ENCODE results near the gene ZNF462. TPM values are rescaled to one million over a fixed set of nuclear protein-coding genes. Genes with fewer than 3 reads are reported as not detected.
"Not testable (repeated sequence)": the region's sequence is repeated elsewhere in the genome, so short reads cannot be mapped to it uniquely, and the experiment has no call there.

Gene ZNF462
- total RNA-seq, 6 donors from 2014 or later, result 17.9 to 85.9 (median 21.2) TPM

DNA sequence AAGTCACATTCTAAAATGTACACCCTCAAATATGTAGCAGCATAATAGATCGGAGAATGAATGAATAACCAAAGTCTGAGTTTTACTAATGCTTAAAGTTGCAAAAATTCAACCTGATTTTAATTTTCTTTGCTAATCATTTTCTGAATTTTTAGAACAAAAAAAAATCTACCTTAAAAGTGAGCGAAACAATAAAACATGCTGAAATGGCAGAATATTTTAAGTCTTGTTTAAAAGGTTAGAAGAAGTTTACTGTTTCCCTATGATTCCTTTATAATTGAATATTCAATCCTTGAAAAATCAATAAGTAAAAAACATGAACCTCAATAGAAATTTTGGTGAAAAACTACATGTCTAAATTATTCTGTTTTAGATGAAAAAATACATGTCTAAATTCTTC is 27.1 kb upstream of the ZNF462 start:
- H3K27ac ChIP-seq, result no peak overlapping the region
- ATAC-seq (ENCODE audit: low FRiP score in 2 of 2) (no peak), DNase-seq (no peak)
- TF ChIP-seq POLR2AphosphoS5 (IDR thresholded peaks at IDR 0.05) (no peak), CTCF (IDR thresholded peaks at IDR 0.05) (no peak), POLR2A (IDR thresholded peaks at IDR 0.05) (no peak), EP300 (IDR thresholded peaks at IDR 0.05) (no peak)
- no peak overlapping the region for H3K4me3 ChIP-seq
- 92 to 97% methylated on average over 2 of the region's 2 CpGs for WGBS, 2 donors
- no peaks in the 10 kb centered on the region for H3K36me3 ChIP-seq
- no peaks in the 10 kb centered on the region for H3K9me3 ChIP-seq
- no peaks in the 10 kb centered on the region for H3K27me3 ChIP-seq
- H3K4me1 ChIP-seq, result no peaks in the 10 kb centered on the region

- Histone ChIP-seq H3K27me3 (no peaks in the 10 kb centered on the region), H3K4me3 (no peak overlapping the region), H3K36me3 (no peaks in the 10 kb centered on the region), H3K27ac (no peak overlapping the region), H3K4me1 (no peaks in the 10 kb centered on the region), H3K9me3 (no peaks in the 10 kb centered on the region)
- 52 to 67% methylated on average over 1 of the region's 1 CpG for WGBS, 2 donors
- ATAC-seq (ENCODE audit: low FRiP score in 2 of 2) (no peak), DNase-seq (no peak)
- TF ChIP-seq EP300 (IDR thresholded peaks at IDR 0.05) (no peak), POLR2AphosphoS5 (IDR thresholded peaks at IDR 0.05) (no peak), POLR2A (IDR thresholded peaks at IDR 0.05) (no peak), CTCF (IDR thresholded peaks at IDR 0.05) (no peak)
Measured at GRCh38 chr9:106843371-106843770, 19.6 kb upstream of the ZNF462 start.

- no peaks in the 10 kb centered on the region for H3K27me3 ChIP-seq
- H3K36me3 ChIP-seq, result no peaks in the 10 kb centered on the region
- ATAC-seq (ENCODE audit: low FRiP score in 2 of 2) (no peak), DNase-seq (no peak)
- H3K4me1 ChIP-seq, result no peaks in the 10 kb centered on the region
- 81 to 92% methylated on average over 1 of the region's 1 CpG for WGBS, 2 donors
- no peaks in the 10 kb centered on the region for H3K9me3 ChIP-seq
- TF ChIP-seq CTCF (IDR thresholded peaks at IDR 0.05) (no peak), POLR2A (IDR thresholded peaks at IDR 0.05) (no peak), EP300 (IDR thresholded peaks at IDR 0.05) (no peak), POLR2AphosphoS5 (IDR thresholded peaks at IDR 0.05) (no peak)
- H3K4me3 ChIP-seq, result no peak overlapping the region
- no peak overlapping the region for H3K27ac ChIP-seq
Measured at GRCh38 chr9:106846307-106846706, 16.7 kb upstream of the ZNF462 start.

DNA sequence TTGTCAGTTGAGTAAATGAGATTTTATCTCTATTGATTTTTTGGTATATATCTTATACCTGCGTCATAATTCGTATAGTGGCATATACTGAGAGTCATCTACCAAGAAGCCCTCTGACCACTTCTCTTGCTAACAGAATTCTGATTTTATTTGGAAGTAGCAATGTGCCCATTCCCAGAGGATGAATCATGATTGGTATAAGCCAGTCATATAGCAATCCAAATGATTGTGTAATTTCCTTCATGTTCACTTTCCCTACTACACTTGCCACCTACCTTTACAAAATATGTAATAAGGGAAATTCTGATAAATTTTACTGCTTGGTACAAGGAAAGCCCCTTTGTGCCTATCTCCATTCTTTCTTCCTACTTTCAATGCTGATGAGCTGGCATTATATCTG is 16.1 kb upstream of the ZNF462 start:
- Histone ChIP-seq H3K9me3 (no peaks in the 10 kb centered on the region), H3K4me1 (no peaks in the 10 kb centered on the region), H3K4me3 (no peak overlapping the region), H3K27ac (no peak overlapping the region), H3K36me3 (no peaks in the 10 kb centered on the region), H3K27me3 (no peaks in the 10 kb centered on the region)
- no peak for TF ChIP-seq POLR2A (IDR thresholded peaks at IDR 0.05)
- TF ChIP-seq EP300 (IDR thresholded peaks at IDR 0.05), result no peak
- TF ChIP-seq CTCF (IDR thresholded peaks at IDR 0.05), result no peak
- TF ChIP-seq POLR2AphosphoS5 (IDR thresholded peaks at IDR 0.05), result no peak
- WGBS, 2 donors, result 96 to 99% methylated on average over 2 of the region's 2 CpGs
- DNase-seq (no peak), ATAC-seq (ENCODE audit: low FRiP score in 2 of 2) (no peak)

DNA sequence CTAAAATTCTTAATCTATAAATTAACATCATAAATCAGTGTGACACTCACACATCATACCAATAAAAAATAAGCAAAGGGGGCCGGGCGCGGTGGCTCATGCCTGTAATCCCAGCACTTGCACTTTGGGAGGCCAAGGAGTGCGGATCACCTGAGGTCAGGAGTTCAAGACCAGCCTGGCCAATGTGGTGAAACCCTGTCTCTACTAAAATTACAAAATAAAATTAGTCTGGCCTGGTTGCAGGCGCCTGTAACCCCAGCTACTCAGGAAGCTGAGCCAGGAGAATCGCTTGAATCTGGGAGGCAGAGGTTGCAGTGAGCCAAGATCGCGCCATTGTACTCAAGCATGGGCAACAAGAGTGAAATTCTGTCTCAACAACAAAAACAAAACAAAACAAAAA is 11.3 kb upstream of the ZNF462 start:
- H3K36me3 ChIP-seq; H3K27me3 ChIP-seq; H3K27ac ChIP-seq; H3K4me1 ChIP-seq; H3K9me3 ChIP-seq; H3K4me3 ChIP-seq; ATAC-seq (ENCODE audit: low FRiP score in 2 of 2): not testable (repeated sequence)
- peak in 1 of 2 donors; percentile 25 for DNase-seq
- 94 to 99% methylated on average over 8 of the region's 8 CpGs for WGBS, 2 donors
